Umbilical cord (tissue), 2 donors: ENCODE measurements around the gene CAMSAP2. TPM values are rescaled to one million over a fixed set of nuclear protein-coding genes. Genes with fewer than 3 reads are reported as not detected.
"Not testable (repeated sequence)": the region's sequence is repeated elsewhere in the genome, so short reads cannot be mapped to it uniquely, and the experiment has no call there.

Experiments used
- DNase-seq: peaks from one replicate; pipeline ENCODE4 v3.0.0-alpha.2; 2015; ENCODE audit warnings: low spot score
- total RNA-seq: library from RNA; depleted of rRNA; stranded (reverse); fragments of >200 nt; gene quantifications from one replicate; pipeline ENCODE4 v1.2.3, GENCODE V29; 2014; ENCODE audit warnings: low replicate concordance; ENCODE audit not compliant: insufficient read depth

The CAMSAP2 gene
- total RNA-seq, 1 donor from 2014 or later: 36.1 TPM

DNA sequence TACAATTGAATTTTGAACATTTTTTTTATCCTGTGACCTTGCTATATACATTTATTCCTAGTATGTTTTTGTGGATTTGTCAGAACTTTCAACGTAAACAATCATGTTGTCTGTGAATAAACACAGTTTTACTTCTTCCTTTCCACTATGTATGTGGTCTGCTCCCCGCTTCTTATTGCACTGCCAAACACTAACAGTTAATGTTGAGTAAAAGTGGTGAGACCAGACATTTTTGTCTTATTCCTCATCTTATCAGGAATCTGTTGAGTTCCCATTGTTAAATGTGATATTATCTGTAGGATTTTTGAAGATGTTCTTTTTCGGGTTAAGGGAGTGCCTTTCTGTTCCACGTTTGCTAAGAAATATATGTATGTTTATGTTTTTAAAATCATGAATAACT is 45.9 kb downstream of the CAMSAP2 start:
- no peak for DNase-seq

DNA sequence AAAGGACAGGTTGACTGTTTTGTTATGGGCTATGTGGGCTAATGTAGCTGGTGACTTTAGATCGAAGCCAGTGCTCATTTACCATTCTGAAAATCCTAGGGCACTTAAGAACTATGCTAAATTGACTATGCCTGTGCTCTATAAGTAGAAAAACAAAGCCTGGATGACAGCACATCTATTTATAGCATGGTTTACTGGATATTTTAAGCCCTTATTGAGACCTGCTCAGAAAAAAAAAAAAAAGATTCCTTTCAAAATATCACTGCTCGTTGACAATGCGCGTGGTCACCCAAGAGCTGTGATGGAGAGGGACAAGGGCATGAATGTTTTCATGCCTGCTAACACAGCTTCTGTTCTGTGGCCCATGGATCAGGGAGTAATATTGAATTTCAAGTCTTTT is 48.1 kb downstream of the CAMSAP2 start:
- DNase-seq: no peak

DNA sequence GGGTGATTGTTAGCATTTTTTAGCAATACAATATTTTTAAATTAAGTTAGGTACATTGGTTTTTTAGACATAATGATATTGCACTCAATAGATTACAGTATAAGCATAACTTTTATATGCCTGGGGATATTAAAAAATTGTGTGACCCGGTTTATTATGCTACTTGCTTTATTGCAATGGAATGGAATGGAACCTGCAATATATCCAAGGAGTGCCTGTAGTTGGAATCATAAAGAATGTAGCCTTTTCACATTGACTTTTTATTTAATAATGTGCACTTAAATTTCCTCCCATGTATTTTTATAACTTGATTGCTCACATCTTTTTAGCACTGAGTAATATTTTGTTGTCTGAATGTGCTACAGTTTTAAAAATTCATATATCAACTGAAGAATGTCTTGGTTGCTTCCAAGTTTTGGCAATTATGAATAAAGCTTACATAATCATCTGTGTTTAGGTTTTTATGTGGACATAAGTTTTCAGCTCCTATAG is 49.2 kb downstream of the CAMSAP2 start:
- no peak for DNase-seq

DNA sequence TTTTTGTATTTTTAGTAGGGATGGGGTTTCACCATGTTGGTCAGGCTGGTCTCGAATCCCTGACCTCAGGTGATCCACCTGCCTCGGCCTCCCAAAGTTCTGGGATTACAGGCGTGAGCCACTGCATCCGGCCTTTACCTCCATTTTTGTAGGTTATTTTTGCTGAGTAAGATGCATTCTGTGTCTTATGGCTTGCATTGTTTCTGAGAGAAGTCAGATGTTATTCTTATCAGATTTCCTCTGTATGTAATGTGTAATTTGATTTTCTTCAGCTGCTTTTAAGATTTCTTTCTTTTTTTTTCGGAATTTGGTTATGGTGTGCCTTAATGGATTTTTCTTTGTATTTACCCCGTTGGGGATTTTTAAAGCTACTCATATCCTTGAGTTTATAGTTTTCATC is 52.3 kb downstream of the CAMSAP2 start:
- DNase-seq: not testable (repeated sequence)

DNA sequence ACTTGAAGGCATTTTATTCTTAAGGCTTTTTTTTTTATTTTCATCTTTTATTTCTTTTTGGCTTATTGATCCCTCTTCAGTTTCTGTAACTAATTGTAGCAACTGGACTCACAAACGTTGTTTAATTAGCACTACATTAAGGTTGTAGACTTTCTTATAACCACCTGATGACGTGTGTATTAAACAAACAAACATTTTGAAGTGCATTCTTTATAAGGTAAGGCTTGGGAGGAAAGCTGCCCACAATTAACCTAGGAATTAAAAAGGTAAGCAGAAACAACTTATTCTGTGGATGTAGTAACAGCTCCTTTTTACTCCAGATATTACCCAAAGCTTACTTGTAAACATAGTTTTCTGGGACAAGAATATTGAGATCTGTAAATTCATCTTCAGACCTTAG is 55.0 kb downstream of the CAMSAP2 start:
- DNase-seq: no peak

DNA sequence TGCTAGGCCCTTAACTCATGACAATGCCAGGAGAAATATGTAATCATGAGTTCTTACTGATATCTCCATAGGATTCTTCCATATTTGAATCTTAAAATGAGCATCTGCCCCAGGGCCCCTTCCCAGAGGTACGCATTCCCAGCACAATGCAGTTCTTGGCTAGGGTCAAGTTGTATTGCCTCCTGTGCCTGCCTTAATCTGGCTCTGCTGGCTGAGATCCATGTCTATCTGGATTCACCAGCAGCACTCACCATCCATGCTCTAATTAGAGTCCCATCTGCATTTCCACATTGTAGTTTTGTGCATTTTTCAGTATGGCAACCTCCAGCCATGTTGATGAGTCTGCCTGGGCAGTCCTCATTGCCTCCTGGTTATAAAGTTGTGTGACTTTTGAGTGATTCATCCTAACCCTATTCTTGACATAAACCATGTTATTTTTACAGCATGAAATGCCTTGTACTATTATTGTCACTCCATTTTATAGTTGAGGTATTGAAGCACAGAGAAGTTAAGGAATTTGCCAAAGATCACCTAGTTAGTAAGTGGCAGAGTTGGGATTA is 55.9 kb downstream of the CAMSAP2 start:
- no peak for DNase-seq

DNA sequence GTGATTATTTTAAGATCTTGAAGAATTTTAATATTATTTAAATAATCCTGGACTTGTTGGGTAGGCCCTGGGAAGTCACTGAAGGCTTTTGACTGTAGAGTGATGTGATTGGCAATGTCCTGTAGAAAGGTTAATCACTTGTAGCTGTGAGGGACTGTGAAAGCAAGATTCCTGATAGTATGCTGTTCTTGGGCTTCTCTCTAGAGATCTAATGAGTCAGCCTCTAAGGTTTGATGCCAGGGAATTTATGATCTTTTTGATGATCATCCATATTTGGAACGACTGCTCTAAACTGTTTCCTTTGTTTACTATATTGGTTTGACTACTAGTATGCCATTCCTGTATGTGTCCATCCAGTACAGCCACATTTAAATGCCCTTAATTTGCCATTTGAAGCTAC is 56.5 kb downstream of the CAMSAP2 start:
- peak; percentile 9 for DNase-seq

DNA sequence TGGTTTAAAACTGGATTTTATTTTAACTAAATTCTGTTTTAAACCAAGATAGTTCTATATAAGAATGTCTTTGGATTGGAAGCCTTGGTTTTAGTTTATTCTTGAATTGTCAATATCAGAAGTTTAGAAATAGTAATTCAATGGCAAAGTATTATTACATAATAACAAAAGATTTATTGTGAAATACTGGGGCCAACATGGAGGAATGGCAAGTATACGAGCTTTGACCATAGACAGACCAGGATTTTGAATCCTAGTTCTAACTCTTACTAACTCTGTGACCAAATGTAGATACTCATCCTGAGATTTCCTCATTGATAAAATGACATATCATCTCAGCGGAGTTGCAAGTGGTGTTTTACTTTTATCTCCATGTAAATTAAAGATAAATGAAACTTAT is 63.3 kb downstream of the CAMSAP2 start:
- DNase-seq: no peak

DNA sequence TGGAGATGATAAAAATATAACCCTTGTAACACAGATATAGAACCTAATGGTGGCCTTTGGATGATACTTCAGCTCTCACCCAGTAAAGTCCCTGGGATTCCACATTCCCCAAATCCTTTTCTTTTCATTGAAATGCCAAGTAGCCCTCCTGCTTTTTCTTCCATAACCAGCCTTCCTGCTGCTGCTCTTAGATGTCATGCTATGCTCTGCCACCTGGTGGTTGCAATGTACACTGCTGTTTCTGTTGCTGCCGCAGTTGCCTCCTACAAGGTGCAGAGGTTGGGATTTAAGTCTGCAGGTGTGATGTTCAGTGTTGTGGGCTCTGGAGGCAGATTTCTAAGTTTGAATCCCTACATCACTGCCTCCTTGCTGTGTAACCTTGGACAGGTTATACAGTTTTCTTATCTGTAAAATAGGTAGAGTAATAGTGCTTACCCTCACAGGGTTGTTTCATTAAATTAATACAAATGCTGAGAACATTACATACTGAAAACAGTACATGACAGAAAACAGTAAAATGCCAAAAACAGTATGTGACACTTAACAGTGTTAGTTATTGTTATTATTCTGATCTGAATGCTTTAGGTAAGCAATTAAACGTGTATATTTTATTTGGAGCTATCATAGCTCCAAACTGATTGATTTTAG is 64.3 kb downstream of the CAMSAP2 start:
- DNase-seq: peak; percentile 84

DNA sequence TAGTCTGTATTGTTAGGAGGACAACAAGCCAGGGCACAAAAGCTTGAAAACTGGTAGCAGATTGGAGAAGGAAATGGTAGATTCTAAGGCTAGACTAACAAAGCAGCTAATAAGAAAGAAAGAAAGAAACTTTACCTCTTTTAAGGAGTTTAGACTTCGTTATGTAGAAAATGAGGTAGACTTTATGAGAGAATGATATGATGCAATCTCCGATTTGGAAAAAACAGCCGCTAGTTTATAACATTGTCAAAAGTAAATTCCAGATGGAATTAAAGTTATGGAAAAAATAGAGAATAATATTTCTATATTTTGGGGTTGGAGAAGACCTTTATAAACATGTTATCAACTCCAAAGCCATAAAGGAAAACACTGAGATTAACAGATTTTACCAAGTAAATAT is 67.0 kb downstream of the CAMSAP2 start:
- DNase-seq: no peak

DNA sequence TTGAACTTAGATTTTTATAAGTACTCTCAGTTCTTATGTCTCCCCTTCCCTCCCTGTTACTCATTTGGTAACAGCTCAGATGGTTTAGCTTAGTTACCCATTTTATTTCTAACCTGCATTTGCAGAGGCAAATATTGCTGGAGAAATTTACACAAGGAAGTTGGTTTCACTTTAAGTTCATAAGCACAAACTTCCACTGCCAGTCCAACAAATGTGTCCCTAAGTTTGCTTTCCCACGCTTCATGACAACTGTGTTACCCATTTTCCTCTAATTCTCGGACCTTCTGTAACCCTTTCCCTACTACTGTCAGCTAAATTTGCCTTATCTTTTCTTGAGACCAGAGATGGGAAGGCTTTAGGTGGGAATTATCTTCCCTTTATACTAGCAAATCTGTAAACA is 70.2 kb downstream of the CAMSAP2 start:
- DNase-seq: no peak

DNA sequence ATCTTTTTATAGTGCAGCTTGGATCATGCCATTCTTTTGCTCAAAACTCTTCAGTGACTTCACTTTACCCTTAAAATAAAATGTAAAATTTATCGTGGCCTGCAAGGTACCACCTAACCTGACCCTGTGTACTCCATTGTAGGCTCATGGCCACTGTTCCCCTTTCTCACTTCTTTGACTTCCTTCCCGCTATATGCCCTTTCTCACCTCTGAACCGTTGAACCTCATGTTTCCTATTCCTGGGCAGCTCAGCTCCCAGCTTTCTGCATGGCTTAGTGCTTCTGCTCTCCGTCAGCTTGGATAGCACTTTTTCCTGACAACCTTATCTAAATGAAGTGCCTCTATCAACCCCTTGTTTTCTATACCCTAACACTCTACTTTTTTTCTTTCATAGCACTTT is 73.0 kb downstream of the CAMSAP2 start:
- no peak for DNase-seq

DNA sequence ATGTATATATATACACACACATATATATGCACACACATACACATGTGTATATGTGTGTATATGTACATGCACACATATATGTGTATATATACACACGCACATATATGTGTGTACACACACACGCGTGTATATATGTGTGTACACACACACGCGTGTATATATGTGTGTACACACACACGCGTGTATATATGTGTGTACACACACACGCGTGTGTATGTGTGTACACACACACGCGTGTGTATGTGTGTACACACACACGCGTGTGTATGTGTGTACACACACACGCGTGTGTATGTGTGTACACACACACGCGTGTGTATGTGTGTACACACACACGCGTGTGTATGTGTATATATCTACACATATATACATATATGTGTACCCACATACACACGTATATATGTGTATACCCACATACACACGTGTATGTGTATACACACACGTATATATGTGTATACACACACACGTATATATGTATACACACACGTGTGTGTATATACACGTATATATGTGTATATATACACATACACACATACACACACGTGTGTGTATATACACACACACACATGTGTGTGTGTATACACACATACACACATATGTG is 78.0 kb downstream of the CAMSAP2 start:
- DNase-seq: not testable (repeated sequence)

DNA sequence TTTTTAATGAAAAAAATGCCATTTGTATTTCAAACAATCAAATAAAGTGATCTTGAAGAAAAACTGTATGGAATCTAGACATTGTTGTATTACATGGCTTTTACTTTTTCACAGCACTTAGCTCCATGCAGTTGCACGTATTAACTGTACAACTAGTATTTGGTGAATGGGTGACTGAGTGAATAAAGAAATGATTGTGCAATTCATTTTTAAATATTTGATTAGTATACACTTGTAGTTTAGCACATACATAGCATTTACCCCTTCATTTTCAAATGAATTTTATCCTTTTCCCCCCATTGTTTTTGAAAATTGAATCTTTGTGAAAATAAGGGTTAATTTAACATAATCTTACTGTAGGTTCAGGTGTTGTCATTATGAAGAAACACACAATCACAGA is 79.6 kb downstream of the CAMSAP2 start:
- DNase-seq: no peak

DNA sequence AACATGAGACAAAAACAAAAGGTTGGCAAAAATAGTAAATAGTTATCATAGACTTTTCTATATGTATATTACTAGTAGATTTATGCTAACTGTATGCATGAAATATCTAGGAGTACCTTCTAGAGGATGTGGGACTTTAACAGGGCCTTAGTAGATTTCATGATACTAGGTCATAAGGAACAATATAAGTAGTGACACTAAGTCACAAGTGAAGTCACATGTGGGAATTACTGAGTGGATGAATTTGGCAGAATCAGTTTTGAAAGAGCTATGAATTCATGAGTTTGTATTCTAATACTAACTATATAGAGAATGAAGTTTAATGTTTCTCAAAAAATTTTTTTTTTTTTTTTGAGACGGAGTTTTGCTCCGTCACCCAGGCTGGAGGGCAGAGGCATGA is 81.0 kb downstream of the CAMSAP2 start:
- no peak for DNase-seq

DNA sequence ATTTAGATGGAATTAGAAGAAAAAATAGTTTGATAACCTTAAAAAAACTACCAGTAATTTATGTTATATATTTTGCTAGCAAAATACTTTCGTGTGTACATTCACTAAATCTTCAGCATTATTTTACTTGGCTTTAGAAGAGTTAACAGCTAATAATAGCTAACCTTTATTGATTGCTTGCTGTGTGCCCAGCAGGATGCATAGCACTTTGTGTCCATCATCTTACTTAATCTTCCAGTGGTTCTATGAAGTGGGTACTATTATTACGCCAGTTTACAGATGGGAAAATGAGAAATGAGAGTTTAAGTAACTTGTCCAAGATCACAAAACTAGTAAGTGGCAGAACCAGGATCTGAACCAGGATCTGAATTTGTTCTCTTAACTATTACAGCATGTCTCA is 92.4 kb downstream of the CAMSAP2 start:
- DNase-seq: no peak

DNA sequence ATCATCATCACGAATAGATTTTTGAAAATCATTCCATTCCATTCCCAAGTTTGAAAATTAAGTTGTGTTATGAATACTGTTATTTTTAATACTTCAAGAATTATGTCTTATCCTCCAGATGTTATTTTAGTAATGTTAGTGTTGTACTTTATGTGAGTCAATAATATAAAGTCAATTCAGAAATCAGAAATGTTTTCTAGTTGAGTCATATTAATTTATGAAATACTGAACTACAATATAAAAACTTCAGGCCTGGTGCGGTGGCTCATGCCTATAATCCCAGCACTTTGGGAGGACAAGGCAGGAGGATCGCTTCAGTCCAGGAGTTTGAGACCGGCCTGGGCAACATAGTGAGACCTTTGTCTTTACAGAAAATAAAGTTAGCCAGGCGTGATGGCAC is 95.7 kb downstream of the CAMSAP2 start:
- no peak for DNase-seq

DNA sequence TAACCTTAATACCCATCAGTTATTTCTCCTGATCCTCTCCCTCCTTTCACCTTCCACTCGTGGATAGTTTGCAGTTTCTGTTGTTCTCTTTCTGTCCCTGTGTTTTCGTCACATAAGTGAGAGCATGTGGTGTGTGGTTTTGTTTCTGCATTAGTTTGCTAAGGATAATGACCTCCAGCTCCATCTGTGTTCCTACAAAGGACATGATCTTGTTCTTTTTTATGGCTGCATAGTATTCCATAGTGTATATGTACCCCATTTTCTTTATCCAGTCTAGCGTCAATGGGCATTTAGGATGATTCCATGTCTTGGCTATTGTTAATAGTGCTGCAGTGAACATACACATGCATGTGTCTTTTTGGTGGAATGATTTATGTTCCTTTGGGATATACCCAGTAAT is 97.5 kb downstream of the CAMSAP2 start:
- DNase-seq: no peak

DNA sequence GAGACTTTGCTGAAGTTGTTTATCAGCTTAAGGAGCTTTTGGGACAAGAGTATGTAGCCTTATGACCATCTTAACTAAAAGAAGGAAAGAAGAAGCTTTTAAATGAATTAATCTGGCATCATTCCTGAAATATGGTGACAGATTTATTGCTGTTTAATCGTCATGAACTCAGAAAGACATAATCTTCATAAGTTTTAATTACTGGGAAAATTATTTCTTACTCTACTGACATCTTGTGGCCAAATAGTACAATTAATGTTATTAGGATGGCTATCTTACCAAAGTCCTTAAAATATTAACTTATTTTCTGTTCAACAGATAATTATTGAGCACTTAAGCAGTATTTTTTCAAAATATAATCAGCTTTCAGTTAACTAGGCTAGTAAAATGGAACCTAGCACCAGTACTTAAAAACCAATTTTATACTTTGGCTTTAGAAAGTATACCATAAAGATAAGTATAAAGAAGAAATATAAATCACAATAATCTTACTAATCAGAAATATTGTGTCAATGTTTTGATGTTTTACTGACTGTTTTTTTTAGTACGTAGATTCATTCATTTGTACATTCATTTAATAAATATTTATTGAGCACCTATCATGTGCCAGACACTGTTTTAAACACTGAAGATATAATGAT is 99.4 kb downstream of the CAMSAP2 start:
- DNase-seq: no peak

DNA sequence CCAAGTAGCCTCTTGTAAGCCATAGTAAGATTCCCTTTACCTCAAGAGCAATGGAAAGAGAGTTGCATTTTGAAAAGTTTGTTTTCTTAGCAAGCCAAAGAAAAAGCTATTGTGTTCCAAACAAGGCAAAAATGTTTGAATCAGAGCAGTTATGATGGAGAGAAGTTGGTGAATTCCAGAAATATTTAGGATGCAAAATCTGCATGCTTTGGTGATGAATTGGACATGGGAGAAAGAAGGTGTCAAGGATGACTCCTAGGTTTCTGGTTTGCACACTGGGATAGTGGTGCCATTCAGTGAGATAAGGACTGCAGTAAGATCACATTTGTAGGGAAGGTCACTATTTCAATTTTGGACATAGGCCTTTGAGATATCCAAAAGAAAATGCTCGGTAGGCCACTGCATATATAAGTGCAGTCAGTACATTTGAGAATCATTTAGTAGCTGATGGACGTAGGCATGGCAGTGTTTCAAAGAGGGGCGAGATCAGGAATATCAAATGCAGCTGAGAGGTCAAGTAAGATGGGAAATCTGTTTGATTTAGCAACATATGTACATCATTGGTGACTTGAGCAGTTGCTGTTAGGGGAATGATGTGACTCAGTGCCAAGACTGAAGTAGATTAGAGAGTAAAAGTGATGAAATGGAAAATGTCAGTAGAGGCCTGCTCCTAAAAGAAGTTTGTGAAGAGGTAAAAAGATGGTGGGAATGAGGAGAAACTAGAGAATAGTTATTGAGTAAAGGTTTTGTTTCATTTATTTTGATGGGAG is 100.2 kb downstream of the CAMSAP2 start:
- no peak for DNase-seq

DNA sequence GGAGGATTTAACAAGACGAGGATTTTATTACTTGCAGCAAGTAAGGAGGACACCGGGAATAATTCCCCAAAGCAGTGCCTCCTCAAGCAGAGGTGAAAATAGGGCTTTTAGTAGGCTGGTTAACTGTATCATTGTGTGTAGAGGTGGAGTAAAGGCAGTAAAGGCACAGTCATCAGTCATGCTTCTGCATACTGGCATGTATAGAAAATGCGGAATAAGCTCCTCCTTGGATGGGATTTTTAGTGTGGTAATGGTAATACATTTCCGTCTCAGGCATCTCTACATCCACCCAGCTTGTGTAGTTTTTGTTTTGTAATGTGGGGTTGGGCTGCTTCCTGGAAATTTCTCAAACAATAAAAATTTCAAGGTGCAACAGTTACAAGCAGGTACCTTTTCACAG is 106.7 kb downstream of the CAMSAP2 start:
- no peak for DNase-seq

DNA sequence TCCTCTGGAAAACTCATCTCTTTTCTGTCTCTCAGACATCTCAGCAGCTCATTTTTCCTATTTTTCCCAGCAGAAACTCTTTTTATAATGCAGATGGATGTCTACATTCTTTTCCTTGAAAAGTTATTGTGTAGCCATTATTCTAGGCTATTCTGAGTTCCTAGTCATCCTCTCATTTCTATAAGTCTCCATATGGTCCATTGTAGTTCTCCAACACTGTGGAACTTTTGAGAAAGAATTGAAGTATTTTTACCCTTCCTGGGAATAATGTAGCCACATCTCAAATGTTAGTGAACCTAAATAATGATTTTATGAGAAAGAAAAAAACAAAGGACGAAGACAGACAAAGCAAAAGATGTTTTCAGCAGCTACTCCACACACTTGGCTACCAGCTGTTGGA is 107.7 kb downstream of the CAMSAP2 start:
- no peak for DNase-seq
